Ovary (tissue), 9 donors: ENCODE measurements around the gene IFIT1B. TPM values are rescaled to one million over a fixed set of nuclear protein-coding genes. Genes with fewer than 3 reads are reported as not detected.

Experiments used
- DNase-seq, 5 donors: peaks; one replicate each; pipeline ENCODE4 v3.0.0-alpha.2; 2019 to 2020
- H3K27ac ChIP-seq, 2 donors: fragments of 200-600 bp; one replicate each; pipeline versions ENCODE4 v1.5.1 to v1.8.0; 2019 to 2022
- H3K27me3 ChIP-seq: fragments of 200-600 bp; one replicate; pipeline ENCODE4 v1.8.0; 2022
- H3K36me3 ChIP-seq: fragments of 200-600 bp; sonication (generic); one replicate; pipeline ENCODE4 v1.5.1; 2019
- H3K4me1 ChIP-seq: one replicate; pipeline ENCODE4 v1.8.1; 2013; ENCODE audit warnings: mild to moderate bottlenecking, moderate library complexity; ENCODE audit not compliant: insufficient read depth
- H3K4me3 ChIP-seq: fragments of 200-600 bp; sonication (generic); one replicate; pipeline ENCODE4 v1.5.1; 2017
- H3K9me3 ChIP-seq, 2 donors: fragments of 200-600 bp in 1 of 2; sonication (generic) in 1 of 2; one replicate each; pipeline versions ENCODE4 v1.5.1 to v1.8.1; 2013 to 2019; ENCODE audit warnings: mild to moderate bottlenecking in 1 of 2, moderate library complexity in 1 of 2
- CTCF ChIP-seq, 3 donors: fragments of 450-650 bp in 2 of 3; fragments of 200-600 bp in 1 of 3; IDR thresholded peaks; one replicate each; pipeline versions ENCODE4 v1.5.1 to v1.8.0; 2016 to 2022; ENCODE audit warnings: antibody characterized with exemption in 3 of 3, mild to moderate bottlenecking in 1 of 3
- EP300 ChIP-seq: sonication (generic); formaldehyde crosslinking; IDR thresholded peaks from one replicate; pipeline ENCODE4 v1.6.1; 2017; ENCODE audit warnings: antibody characterized with exemption
- POLR2A ChIP-seq: fragments of 450-650 bp; IDR thresholded peaks from one replicate; pipeline ENCODE4 v1.6.1; 2017; ENCODE audit warnings: antibody characterized with exemption, mild to moderate bottlenecking, moderate library complexity
- WGBS, 3 donors: extraction: QIAGEN DNeasy Blood & Tissue Kit in 1 of 3; methylation state at CpG; one replicate each; pipeline versions ENCODE4 v1.1.5 to v1.1.7; 2013 to 2017; 5-methylcytosine and 5-hydroxymethylcytosine counted together
- intact Hi-C, 4 donors: fragments of 100-400 bp; cut with DNase I; formaldehyde crosslinking; loops; one replicate each; pipeline versions ENCODE4 v1.11.0 to v1.15.1; 2022 to 2023
- polyA plus RNA-seq, 2 donors: library from polyadenylated mRNA; stranded (reverse); fragments of 200-250 nt in 1 of 2; fragments of 350-450 nt in 1 of 2; fragmentation: Illumina TruSeq in 1 of 2; extraction: RNeasy Lipid Tissue Mini Kit (QIAGEN cat#74804) in 1 of 2; gene quantifications; one replicate each; pipeline ENCODE4 v1.2.3, GENCODE V29; 2013 to 2014
- total RNA-seq, 7 donors: library from RNA; depleted of rRNA in 2 of 7; stranded (reverse); fragments of >200 nt in 2 of 7; fragmentation: NEBNext Ultra II Directional in 3 of 7; extraction: Animal tissue kit (Norgen Biotek cat#: 25700) in 3 of 7; gene quantifications; one replicate each; pipeline versions ENCODE4 v1.1.0 to v1.2.4, GENCODE V29; 2016 to 2023
- donor health status: DM: no; HTN: no; CAD: no; lungs with moderate emphysema.
- donor health status: DM: no; HTN: no; CAD: no.
- donor health status: Bipolar disorder and iron deficiency.
- donor health status: DM: yes; HTN: yes; CAD: no.
- donor health status: DM: no; HTN: no; CAD: no.
- donor health status: DM: yes; HTN: yes; CAD: no.

The IFIT1B gene
- total and polyA plus RNA-seq, 9 donors = 0.18 TPM; not detected in 8

- no peak overlapping the region for H3K4me3 ChIP-seq
- H3K36me3 ChIP-seq = no peaks in the 10 kb centered on the region
- 10 to 26% (median 22%) methylated on average over 12 of the region's 12 CpGs for WGBS, 3 donors
- peaks cover 7% of the 10 kb centered on the region for H3K4me1 ChIP-seq
- TF ChIP-seq EP300 = no peak
- TF ChIP-seq CTCF (IDR thresholded peaks at IDR 0.05) = no peak
- TF ChIP-seq POLR2A = no peak
- intact Hi-C loops = no loop called here
- H3K9me3 ChIP-seq = no peaks in the 10 kb centered on the region
- H3K27ac ChIP-seq = peak overlapping the region; percentile 44 to 77
- peak in 2 of 5 donors; percentile 32 to 37 for DNase-seq
- H3K27me3 ChIP-seq = no peaks in the 10 kb centered on the region
Observed at GRCh38 chr10:89351780-89352597, 25.9 kb upstream of the IFIT1B start.

GRCh38 chr10:89352802-89353201, 25.1 kb upstream of the IFIT1B start:
- no peak overlapping the region for H3K4me3 ChIP-seq
- no peaks in the 10 kb centered on the region for H3K9me3 ChIP-seq
- no peaks in the 10 kb centered on the region for H3K36me3 ChIP-seq
- no peaks in the 10 kb centered on the region for H3K27me3 ChIP-seq
- TF ChIP-seq CTCF (IDR thresholded peaks at IDR 0.05) = no peak
- TF ChIP-seq POLR2A = no peak
- no peak for TF ChIP-seq EP300
- intact Hi-C loops = no loop called here
- WGBS, 3 donors = 92 to 96% (median 93%) methylated on average over 4 of the region's 4 CpGs
- DNase-seq = no peak
- peaks cover 7% of the 10 kb centered on the region for H3K4me1 ChIP-seq
- H3K27ac ChIP-seq = no peak overlapping the region

GRCh38 chr10:89355394-89355931, 22.4 kb upstream of the IFIT1B start:
- no peak for DNase-seq
- H3K4me1 ChIP-seq = peaks cover 3% of the 10 kb centered on the region
- H3K36me3 ChIP-seq = no peaks in the 10 kb centered on the region
- no peak overlapping the region for H3K4me3 ChIP-seq
- H3K27ac ChIP-seq = no peak overlapping the region
- intact Hi-C loops = no loop called here
- no peak for TF ChIP-seq POLR2A
- no peaks in the 10 kb centered on the region for H3K27me3 ChIP-seq
- 90 to 95% (median 92%) methylated on average over 2 of the region's 2 CpGs for WGBS, 3 donors
- no peaks in the 10 kb centered on the region for H3K9me3 ChIP-seq

GRCh38 chr10:89357096-89357495, 20.8 kb upstream of the IFIT1B start:
- Histone ChIP-seq H3K9me3 (no peaks in the 10 kb centered on the region), H3K27ac (no peak overlapping the region), H3K4me3 (no peak overlapping the region), H3K4me1 (no peaks in the 10 kb centered on the region), H3K27me3 (no peaks in the 10 kb centered on the region), H3K36me3 (no peaks in the 10 kb centered on the region)
- 56 to 71% (median 60%) methylated on average over 1 of the region's 1 CpG for WGBS, 3 donors
- DNase-seq = no peak
- intact Hi-C loops = no loop called here
- no peak for TF ChIP-seq CTCF (IDR thresholded peaks at IDR 0.05)
- TF ChIP-seq EP300 = no peak
- TF ChIP-seq POLR2A = no peak

GRCh38 chr10:89357975-89358374, 19.9 kb upstream of the IFIT1B start:
- Histone ChIP-seq H3K4me3 (no peak overlapping the region), H3K27ac (no peak overlapping the region), H3K9me3 (no peaks in the 10 kb centered on the region), H3K4me1 (no peaks in the 10 kb centered on the region), H3K27me3 (no peaks in the 10 kb centered on the region), H3K36me3 (no peaks in the 10 kb centered on the region)
- no peak for DNase-seq
- WGBS, 3 donors = 92 to 97% (median 96%) methylated on average over 2 of the region's 2 CpGs
- intact Hi-C loops = no loop called here
- TF ChIP-seq POLR2A = no peak
- TF ChIP-seq EP300 = no peak
- no peak for TF ChIP-seq CTCF (IDR thresholded peaks at IDR 0.05)
